ENCODE results near the gene P2RX7. TPM values are rescaled to one million over a fixed set of nuclear protein-coding genes. Genes with fewer than 3 reads are reported as not detected.

The P2RX7 gene
- total RNA-seq, result 1.2 TPM

GRCh38 chr12:121132601-121133481 is at the start of gene P2RX7:
Gene P2RX7, plus strand, starts transcription at chr12:121132876. Its CDS starts 95 bp downstream, at chr12:121132971.
- FAIRE-seq (peak; percentile 40), DNase-seq (ENCODE audit: low spot score in 2 of 2) (peak; percentile 63 to 72)

GRCh38 chr12:121084229-121084628 is 48.4 kb upstream of the P2RX7 start:
- FAIRE-seq (no peak), DNase-seq (ENCODE audit: low spot score in 2 of 2) (no peak)

GRCh38 chr12:121085069-121085468 is 47.6 kb upstream of the P2RX7 start:
- DNase-seq (ENCODE audit: low spot score in 2 of 2) (no peak), FAIRE-seq (no peak)

GRCh38 chr12:121085506-121086353 is 46.9 kb upstream of the P2RX7 start:
- FAIRE-seq (no peak), DNase-seq (ENCODE audit: low spot score in 2 of 2) (no peak)

- DNase-seq (ENCODE audit: low spot score in 2 of 2) (no peak), FAIRE-seq (no peak)
Measured at GRCh38 chr12:121086781-121087295, 45.8 kb upstream of the P2RX7 start.

GRCh38 chr12:121087467-121088194 is 45.0 kb upstream of the P2RX7 start:
- no peak for FAIRE-seq
- no peak for DNase-seq (ENCODE audit: low spot score in 2 of 2)

- DNase-seq (ENCODE audit: low spot score in 2 of 2) (no peak), FAIRE-seq (no peak)
Measured at GRCh38 chr12:121088195-121088585, 44.5 kb upstream of the P2RX7 start.

- DNase-seq (ENCODE audit: low spot score in 2 of 2), result no peak
- no peak for FAIRE-seq
Measured at GRCh38 chr12:121089031-121089812, 43.5 kb upstream of the P2RX7 start.

- FAIRE-seq, result no peak
Measured at GRCh38 chr12:121089813-121090430, 42.8 kb upstream of the P2RX7 start.

GRCh38 chr12:121090586-121091514 is 41.8 kb upstream of the P2RX7 start:
- DNase-seq (ENCODE audit: low spot score in 2 of 2) (no peak), FAIRE-seq (no peak)

More at GRCh38 chr12:121089813-121090430, 42.8 kb upstream of the P2RX7 start:
- no peak for DNase-seq (ENCODE audit: low spot score in 2 of 2)

- FAIRE-seq (no peak), DNase-seq (ENCODE audit: low spot score in 2 of 2) (no peak)
Measured at GRCh38 chr12:121092034-121092433, 40.6 kb upstream of the P2RX7 start.

GRCh38 chr12:121093487-121093891 is 39.2 kb upstream of the P2RX7 start:
- no peak for FAIRE-seq
- DNase-seq (ENCODE audit: low spot score in 2 of 2), result no peak

GRCh38 chr12:121095544-121096198 is 37.0 kb upstream of the P2RX7 start:
- DNase-seq (ENCODE audit: low spot score in 2 of 2) (peak; percentile 74 to 88), FAIRE-seq (no peak)

- DNase-seq (ENCODE audit: low spot score in 2 of 2) (no peak), FAIRE-seq (no peak)
Measured at GRCh38 chr12:121096199-121096798, 36.4 kb upstream of the P2RX7 start.

- FAIRE-seq, result no peak
- DNase-seq (ENCODE audit: low spot score in 2 of 2), result no peak
Measured at GRCh38 chr12:121099779-121100178, 32.9 kb upstream of the P2RX7 start.

GRCh38 chr12:121102307-121102706 is 30.4 kb upstream of the P2RX7 start:
- DNase-seq (ENCODE audit: low spot score in 2 of 2) (no peak), FAIRE-seq (no peak)

GRCh38 chr12:121107681-121108080 is 25.0 kb upstream of the P2RX7 start:
- DNase-seq (ENCODE audit: low spot score in 2 of 2), result no peak
- FAIRE-seq, result no peak

Data from frontal cortex (tissue), 4 donors.